Activated naive CD8-positive, alpha-beta T cell treated with anti-CD3 and anti-CD28 coated beads, Interleukin-2, amount 50 U/mL, for 16 hours (primary cell): ENCODE data around the gene NSUN2.
"Not testable (repeated sequence)": the region's sequence is repeated elsewhere in the genome, so short reads cannot be mapped to it uniquely, and the experiment has no call there.

Experiments used
- DNase-seq: peaks from one replicate; pipeline ENCODE4 v3.0.0-alpha.2; 2020; ENCODE audit warnings: low read depth, low spot score

NSUN2 gene

GRCh38 chr5:6583049-6583880 is 49.6 kb downstream of the NSUN2 start:
- DNase-seq, result no peak

- DNase-seq, result no peak
These were observed 50.3 kb downstream of the NSUN2 start for GRCh38 chr5:6582507-6583048.

- DNase-seq, result no peak
These were observed 51.1 kb downstream of the NSUN2 start for GRCh38 chr5:6581559-6582426.

GRCh38 chr5:6581090-6581489 is 51.8 kb downstream of the NSUN2 start:
- DNase-seq, result no peak

- no peak for DNase-seq
These were observed 53.3 kb downstream of the NSUN2 start for GRCh38 chr5:6579535-6579934.

- DNase-seq, result no peak
These were observed 54.0 kb downstream of the NSUN2 start for GRCh38 chr5:6578676-6579343.

- DNase-seq, result no peak
These were observed 55.9 kb downstream of the NSUN2 start for GRCh38 chr5:6576861-6577501.

GRCh38 chr5:6574537-6575245 is 58.2 kb downstream of the NSUN2 start:
- no peak for DNase-seq

- no peak for DNase-seq
These were observed 58.7 kb downstream of the NSUN2 start for GRCh38 chr5:6574111-6574510.

GRCh38 chr5:6573651-6574101 is 59.2 kb downstream of the NSUN2 start:
- DNase-seq, result no peak

- DNase-seq, result no peak
These were observed 59.9 kb downstream of the NSUN2 start for GRCh38 chr5:6572825-6573380.

GRCh38 chr5:6572086-6572824 is 60.6 kb downstream of the NSUN2 start:
- DNase-seq, result no peak

- DNase-seq, result not testable (repeated sequence)
These were observed 61.2 kb downstream of the NSUN2 start for GRCh38 chr5:6571607-6572006.

GRCh38 chr5:6570530-6570929 is 62.3 kb downstream of the NSUN2 start:
- no peak for DNase-seq

- DNase-seq, result no peak
These were observed 64.0 kb downstream of the NSUN2 start for GRCh38 chr5:6568889-6569288.

- DNase-seq, result no peak
These were observed 64.5 kb downstream of the NSUN2 start for GRCh38 chr5:6568383-6568782.

GRCh38 chr5:6567835-6568234 is 65.0 kb downstream of the NSUN2 start:
- no peak for DNase-seq

- DNase-seq, result no peak
These were observed 65.8 kb downstream of the NSUN2 start for GRCh38 chr5:6567068-6567467.

- DNase-seq, result no peak
These were observed 67.4 kb downstream of the NSUN2 start for GRCh38 chr5:6565492-6565891.
